Stomach (tissue), 9 donors: ENCODE results near the gene PAH. TPM values are rescaled to one million over a fixed set of nuclear protein-coding genes. Genes with fewer than 3 reads are reported as not detected.

ENCODE experiments used
- DNase-seq, 2 donors: peaks; one replicate each; pipeline versions ENCODE4 v3.0.0 to v3.0.0-alpha.2; 2013 to 2019
- H3K27ac ChIP-seq, 5 donors: fragments of 200-600 bp in 4 of 5; sonication (generic) in 4 of 5; one replicate each; pipeline ENCODE4 v1.5.1; 2013 to 2019; ENCODE audit warnings: mild to moderate bottlenecking in 1 of 5, moderate library complexity in 1 of 5
- H3K27me3 ChIP-seq, 3 donors: fragments of 200-600 bp; sonication (generic); one replicate each; pipeline ENCODE4 v1.5.1; 2017 to 2019; ENCODE audit warnings: mixed run types in 1 of 3
- H3K36me3 ChIP-seq, 4 donors: fragments of 200-600 bp; sonication (generic); 1 replicate in 3 of 4; 2 replicates in 1 of 4; pipeline ENCODE4 v1.5.1; 2016 to 2019
- H3K4me1 ChIP-seq, 4 donors: fragments of 200-600 bp; sonication (generic); one replicate each; pipeline ENCODE4 v1.5.1; 2016 to 2019
- H3K4me3 ChIP-seq, 4 donors: fragments of 200-600 bp; sonication (generic) in 3 of 4; one replicate each; pipeline ENCODE4 v1.5.1; 2016 to 2019; ENCODE audit warnings: mild to moderate bottlenecking in 1 of 4
- H3K9me3 ChIP-seq, 4 donors: fragments of 200-600 bp; sonication (generic); one replicate each; pipeline ENCODE4 v1.5.1; 2016 to 2019
- CTCF ChIP-seq, 7 experiments: fragments of 450-650 bp in 4 of 7; fragments of 200-600 bp in 3 of 7; sonication (generic) in 3 of 7; IDR thresholded peaks; one replicate each; pipeline ENCODE4 v1.5.1; 2016 to 2019; ENCODE audit warnings: antibody characterized with exemption in 7 of 7, control low read depth in 2 of 7, mild to moderate bottlenecking in 1 of 7
- EP300 ChIP-seq: sonication (generic); formaldehyde crosslinking; IDR thresholded peaks from one replicate; pipeline ENCODE4 v1.6.1; 2017; ENCODE audit warnings: antibody characterized with exemption
- POLR2A ChIP-seq, 4 donors: fragments of 450-650 bp; IDR thresholded peaks; one replicate each; pipeline ENCODE4 v1.6.1; 2016; ENCODE audit warnings: antibody characterized with exemption in 4 of 4, control low read depth in 2 of 4, mild to moderate bottlenecking in 1 of 4, moderate library complexity in 1 of 4
- POLR2AphosphoS5 ChIP-seq, 3 donors: sonication (generic); formaldehyde crosslinking; IDR thresholded peaks; one replicate each; pipeline ENCODE4 v1.6.1; 2016; ENCODE audit warnings: antibody characterized with exemption in 3 of 3
- WGBS, 5 donors: extraction: QIAGEN DNeasy Blood & Tissue Kit in 3 of 5; methylation state at CpG; one replicate each; pipeline versions ENCODE4 v1.1.5 to v1.1.7; 2013 to 2018; 5-methylcytosine and 5-hydroxymethylcytosine counted together
- intact Hi-C: fragments of 100-400 bp; cut with DNase I; formaldehyde crosslinking; loops from one replicate; pipeline ENCODE4 v1.15.1; 2023; ENCODE audit warnings: low total_unique reads
- polyA plus RNA-seq, 3 donors: library from polyadenylated mRNA; stranded (reverse); fragments of 200-250 nt; gene quantifications; one replicate each; pipeline ENCODE4 v1.2.3, GENCODE V29; 2013
- total RNA-seq, 5 donors: library from RNA; depleted of rRNA; stranded (reverse); fragments of >200 nt; gene quantifications; one replicate each; pipeline versions ENCODE4 v1.1.0 to v1.2.3, GENCODE V29; 2014 to 2016
- donor health status: healthy with polysubstance abuse.
- donor health status: Bipolar disorder and iron deficiency.
- donor health status: healthy.

Gene PAH
- total and polyA plus RNA-seq, 8 donors = 0.08 to 1.1 TPM; not detected in 6

- Histone ChIP-seq H3K4me1 (no peaks in the 10 kb centered on the region), H3K36me3 (no peaks in the 10 kb centered on the region), H3K4me3 (no peak overlapping the region), H3K9me3 (no peaks in the 10 kb centered on the region), H3K27me3 (peaks cover 0 to 4% (median 0%) of the 10 kb centered on the region in 3 donors), H3K27ac (no peak overlapping the region)
- TF ChIP-seq EP300 (no peak), POLR2AphosphoS5 (IDR thresholded peaks at IDR 0.05) (no peak), POLR2A (IDR thresholded peaks at IDR 0.05) (no peak), CTCF (IDR thresholded peaks at IDR 0.05) (no peak)
- no peak for DNase-seq
- 58 to 71% (median 64%) methylated on average over 3 of the region's 3 CpGs for WGBS, 5 donors
- intact Hi-C loops = no loop called here
Measured at GRCh38 chr12:102902093-102902492, 15.0 kb downstream of the PAH start.

GRCh38 chr12:102900389-102900788, 16.7 kb downstream of the PAH start:
- intact Hi-C loops = no loop called here
- TF ChIP-seq POLR2A (IDR thresholded peaks at IDR 0.05) = no peak
- no peak for TF ChIP-seq CTCF (IDR thresholded peaks at IDR 0.05)
- no peak for TF ChIP-seq EP300
- no peak for TF ChIP-seq POLR2AphosphoS5 (IDR thresholded peaks at IDR 0.05)
- Histone ChIP-seq H3K27ac (no peak overlapping the region), H3K27me3 (peaks cover 0 to 4% (median 0%) of the 10 kb centered on the region in 3 donors), H3K4me3 (no peak overlapping the region), H3K4me1 (no peaks in the 10 kb centered on the region), H3K9me3 (no peaks in the 10 kb centered on the region), H3K36me3 (no peaks in the 10 kb centered on the region)
- no peak for DNase-seq
- WGBS, 5 donors = 69 to 88% (median 78%) methylated on average over 2 of the region's 2 CpGs

GRCh38 chr12:102896067-102896466, 21.0 kb downstream of the PAH start:
- H3K27me3 ChIP-seq = no peaks in the 10 kb centered on the region
- H3K9me3 ChIP-seq = no peaks in the 10 kb centered on the region
- WGBS, 5 donors = 75 to 95% (median 85%) methylated on average over 1 of the region's 1 CpG
- H3K4me3 ChIP-seq = no peak overlapping the region
- no peak for DNase-seq
- H3K4me1 ChIP-seq = no peaks in the 10 kb centered on the region
- TF ChIP-seq POLR2A (IDR thresholded peaks at IDR 0.05) = no peak
- intact Hi-C loops = no loop called here
- H3K36me3 ChIP-seq = no peaks in the 10 kb centered on the region
- H3K27ac ChIP-seq = no peak overlapping the region

DNA sequence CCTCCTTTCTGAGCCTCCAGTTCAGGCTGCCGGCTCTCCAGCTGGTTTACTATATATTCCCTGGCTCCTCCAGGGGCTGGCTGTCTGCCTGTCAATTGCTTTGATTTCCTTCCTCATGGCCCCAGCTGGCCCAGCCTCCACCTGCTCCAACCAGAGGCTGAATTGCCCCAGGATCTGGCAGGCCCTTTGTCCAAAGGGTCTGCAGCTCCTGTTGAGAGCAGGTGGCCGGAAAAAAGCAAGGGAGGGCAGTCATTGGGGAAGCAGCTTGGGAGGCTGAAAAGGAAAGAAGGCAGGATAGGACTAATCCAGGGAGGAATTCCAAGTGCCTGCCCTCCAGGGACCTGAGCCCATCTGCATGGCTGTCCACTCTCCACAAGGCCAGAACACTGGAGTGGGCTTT, 25.3 kb downstream of the PAH start:
- Histone ChIP-seq H3K27ac (no peak overlapping the region), H3K27me3 (no peaks in the 10 kb centered on the region), H3K4me1 (no peaks in the 10 kb centered on the region), H3K4me3 (no peak overlapping the region), H3K36me3 (no peaks in the 10 kb centered on the region), H3K9me3 (no peaks in the 10 kb centered on the region)
- no peak for DNase-seq
- TF ChIP-seq CTCF (IDR thresholded peaks at IDR 0.05) = no peak
- TF ChIP-seq EP300 = no peak
- no peak for TF ChIP-seq POLR2A (IDR thresholded peaks at IDR 0.05)
- no peak for TF ChIP-seq POLR2AphosphoS5 (IDR thresholded peaks at IDR 0.05)
- 62 to 74% (median 69%) methylated on average over 2 of the region's 2 CpGs for WGBS, 5 donors
- intact Hi-C loops = no loop called here

DNA sequence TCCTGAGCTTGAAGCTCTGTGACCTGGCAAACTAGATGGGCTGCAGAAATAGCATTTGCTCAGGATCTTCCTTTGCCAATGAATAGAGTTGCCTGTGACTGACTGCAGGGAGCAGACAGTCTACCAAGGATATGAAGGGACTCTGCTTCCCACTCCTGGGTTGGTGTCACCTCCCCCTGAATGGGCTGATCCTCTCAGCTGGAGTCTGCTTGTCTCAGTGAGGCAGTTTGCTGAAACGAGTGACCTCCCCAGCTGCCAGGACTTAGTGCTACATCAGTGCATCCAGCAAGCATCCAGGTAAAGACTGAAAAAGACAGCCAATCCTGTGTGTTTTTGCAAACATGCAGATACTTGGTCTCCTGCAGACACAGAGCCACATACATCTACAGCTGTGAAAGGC, 28.5 kb downstream of the PAH start:
- WGBS, 5 donors = 8 to 29% (median 24%) methylated on average over 1 of the region's 1 CpG
- intact Hi-C loops = no loop called here

More for the DNA sequence above, 28.5 kb downstream of the PAH start:
- TF ChIP-seq CTCF (IDR thresholded peaks at IDR 0.05) (no peak), POLR2AphosphoS5 (IDR thresholded peaks at IDR 0.05) (no peak), EP300 (no peak), POLR2A (IDR thresholded peaks at IDR 0.05) (no peak)
- DNase-seq = no peak
- Histone ChIP-seq H3K27me3 (peaks cover 0 to 31% (median 12%) of the 10 kb centered on the region in 3 donors), H3K9me3 (no peaks in the 10 kb centered on the region), H3K4me3 (no peak overlapping the region), H3K27ac (no peak overlapping the region), H3K4me1 (no peaks in the 10 kb centered on the region), H3K36me3 (no peaks in the 10 kb centered on the region)
